Measurements from ENCODE around the gene SPATA9.

Gene SPATA9, protein sequence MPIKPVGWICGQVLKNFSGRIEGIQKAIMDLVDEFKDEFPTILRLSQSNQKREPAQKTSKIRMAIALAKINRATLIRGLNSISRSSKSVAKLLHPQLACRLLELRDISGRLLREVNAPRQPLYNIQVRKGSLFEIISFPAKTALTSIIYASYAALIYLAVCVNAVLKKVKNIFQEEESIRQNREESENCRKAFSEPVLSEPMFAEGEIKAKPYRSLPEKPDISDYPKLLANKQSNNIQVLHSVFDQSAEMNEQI

DNA sequence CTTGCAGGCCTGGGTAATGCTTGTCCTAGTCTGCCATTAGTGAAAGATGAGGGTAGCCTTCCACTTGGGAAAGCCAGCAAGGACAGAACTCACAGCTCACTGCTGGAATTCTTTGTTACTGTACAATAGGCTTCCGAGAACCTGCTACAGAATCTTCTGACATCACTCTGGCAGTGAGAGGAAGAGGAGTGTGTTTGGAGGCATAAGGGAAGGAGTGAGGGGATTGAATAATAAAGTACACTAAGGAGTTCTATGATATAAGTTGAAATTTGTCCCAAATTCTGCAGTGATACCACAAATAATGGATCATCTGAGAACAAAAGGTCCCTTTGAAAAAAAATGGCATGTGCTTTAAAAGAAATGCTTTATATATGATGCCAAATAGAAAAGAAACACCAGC, at the start of gene SPATA9:
TSS of gene SPATA9 (minus strand) at position 101 of the 400 bp plus-strand sequence. CDS start 137 bp downstream, outside the sequence.
- DNase-seq (ENCODE audit: low read depth): no peak

DNA sequence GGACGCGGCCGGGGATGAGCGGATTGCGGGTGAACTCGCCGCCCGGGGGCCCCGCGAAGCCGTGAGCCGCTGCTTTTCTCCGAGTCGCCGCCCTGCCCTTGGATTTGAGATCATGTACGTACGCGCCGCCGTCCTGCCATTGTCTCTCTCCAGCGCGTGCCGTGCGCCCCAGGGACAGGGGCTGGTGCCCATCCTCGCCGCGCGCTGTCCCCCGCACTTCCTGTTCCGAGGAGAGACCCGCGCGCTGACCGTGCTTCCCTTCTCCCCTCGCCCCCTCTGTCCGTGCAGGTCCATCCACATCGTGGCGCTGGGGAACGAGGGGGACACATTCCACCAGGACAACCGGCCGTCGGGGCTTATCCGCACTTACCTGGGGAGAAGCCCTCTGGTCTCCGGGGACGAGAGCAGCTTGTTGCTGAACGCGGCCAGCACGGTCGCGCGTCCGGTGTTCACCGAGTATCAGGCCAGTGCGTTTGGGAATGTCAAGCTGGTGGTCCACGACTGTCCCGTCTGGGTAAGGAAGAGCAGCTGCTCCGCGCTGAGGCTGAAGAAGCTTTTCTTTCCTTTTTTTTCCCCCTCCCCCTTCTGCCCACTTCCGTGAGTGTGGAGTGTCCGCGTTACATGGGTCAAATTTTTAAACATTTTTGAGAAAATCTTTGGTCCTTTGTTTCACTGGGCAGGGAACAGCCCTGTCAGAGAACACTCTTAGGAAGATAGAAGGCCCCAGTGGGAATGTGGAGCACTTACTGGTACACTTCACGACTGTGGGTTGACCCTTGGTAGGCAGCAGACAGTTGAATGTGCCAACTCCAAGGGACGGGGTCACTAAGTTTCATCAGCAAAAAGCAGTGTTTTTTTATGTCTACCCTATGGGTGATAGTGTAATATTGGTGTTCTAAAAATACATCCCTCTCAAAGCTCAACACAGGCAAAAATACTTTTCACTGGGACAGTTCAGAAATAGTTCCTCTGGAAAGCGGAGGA, 49.1 kb upstream of the SPATA9 start:
- DNase-seq (ENCODE audit: low read depth): no peak

DNA sequence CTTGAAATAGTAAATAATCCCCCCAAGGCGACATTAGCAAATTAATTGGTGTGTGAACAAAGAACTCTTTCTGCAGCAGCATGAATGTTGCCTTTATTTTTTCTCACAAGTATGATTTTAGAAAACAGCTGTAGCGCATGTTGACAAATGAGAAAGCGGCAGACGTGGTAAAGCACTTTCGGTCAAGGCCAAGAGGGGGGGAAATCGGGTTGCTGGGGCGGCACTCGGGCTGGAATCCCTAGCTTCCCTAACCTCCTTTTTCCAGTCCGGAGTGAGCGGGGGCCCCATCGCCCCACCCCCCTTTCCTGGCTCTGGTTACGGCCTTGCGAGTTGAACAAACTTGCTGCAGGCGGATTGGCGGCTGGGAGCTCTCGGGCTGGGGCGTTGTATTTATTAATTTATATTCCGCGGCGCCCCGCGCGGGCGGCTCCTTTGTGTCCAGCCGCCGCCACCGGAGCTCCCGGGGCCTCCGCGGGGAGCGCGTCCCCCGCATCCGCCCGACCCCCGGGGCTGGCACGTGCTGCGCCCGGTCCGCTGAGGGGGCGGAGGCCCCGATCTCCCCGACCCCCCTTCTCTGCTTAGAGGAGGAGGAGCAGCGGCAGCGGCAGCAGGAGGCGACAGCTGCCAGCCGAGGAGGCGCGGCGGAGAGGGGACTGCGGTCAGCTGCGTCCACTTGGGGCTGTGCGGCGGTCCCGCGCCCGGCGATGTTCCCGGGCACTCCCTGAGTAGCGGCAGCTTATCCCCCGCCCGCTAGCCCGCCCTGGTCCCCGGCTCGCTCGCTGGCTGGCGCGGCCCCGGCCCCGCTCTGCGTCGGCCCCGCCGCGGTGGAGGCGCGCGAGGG, 48.2 kb upstream of the SPATA9 start, which contains the start of gene RHOBTB3:
TSS of gene RHOBTB3 (plus strand) at position 607 of the 841 bp plus-strand sequence. CDS start 347 bp downstream, outside the sequence.
- DNase-seq (ENCODE audit: low read depth): peak; percentile 76

DNA sequence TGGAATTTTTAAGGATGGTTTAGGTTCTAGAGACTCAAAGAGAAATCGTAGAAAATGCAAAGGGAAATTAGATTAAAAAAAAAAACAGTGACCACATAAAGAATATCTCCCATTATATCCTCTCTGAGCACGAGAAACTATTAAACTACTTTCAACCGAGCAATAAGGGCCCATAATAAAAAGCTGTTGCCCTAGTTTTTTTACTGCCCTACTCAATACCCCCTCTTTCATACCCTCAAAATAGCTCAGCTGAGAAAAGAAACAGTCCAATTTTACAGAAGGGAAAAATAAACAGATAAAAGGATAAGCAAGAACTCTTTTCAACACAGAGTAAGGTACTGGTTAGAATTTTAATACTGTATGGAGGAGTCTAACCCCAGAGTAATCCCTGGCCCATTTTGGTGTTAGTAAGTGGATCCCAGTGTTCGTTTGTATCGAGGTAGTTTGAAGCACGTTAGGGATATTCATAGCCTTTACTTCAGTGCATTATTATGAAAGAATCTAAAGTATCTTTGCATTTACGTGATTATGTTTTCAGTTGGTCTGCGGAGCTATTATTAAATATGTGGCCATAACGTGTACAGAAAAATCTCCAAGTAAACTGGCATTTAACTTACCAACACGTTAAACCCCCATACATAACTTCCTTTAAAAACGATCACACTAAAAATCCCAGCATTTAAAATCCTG, 47.4 kb upstream of the SPATA9 start:
- no peak for DNase-seq (ENCODE audit: low read depth)

DNA sequence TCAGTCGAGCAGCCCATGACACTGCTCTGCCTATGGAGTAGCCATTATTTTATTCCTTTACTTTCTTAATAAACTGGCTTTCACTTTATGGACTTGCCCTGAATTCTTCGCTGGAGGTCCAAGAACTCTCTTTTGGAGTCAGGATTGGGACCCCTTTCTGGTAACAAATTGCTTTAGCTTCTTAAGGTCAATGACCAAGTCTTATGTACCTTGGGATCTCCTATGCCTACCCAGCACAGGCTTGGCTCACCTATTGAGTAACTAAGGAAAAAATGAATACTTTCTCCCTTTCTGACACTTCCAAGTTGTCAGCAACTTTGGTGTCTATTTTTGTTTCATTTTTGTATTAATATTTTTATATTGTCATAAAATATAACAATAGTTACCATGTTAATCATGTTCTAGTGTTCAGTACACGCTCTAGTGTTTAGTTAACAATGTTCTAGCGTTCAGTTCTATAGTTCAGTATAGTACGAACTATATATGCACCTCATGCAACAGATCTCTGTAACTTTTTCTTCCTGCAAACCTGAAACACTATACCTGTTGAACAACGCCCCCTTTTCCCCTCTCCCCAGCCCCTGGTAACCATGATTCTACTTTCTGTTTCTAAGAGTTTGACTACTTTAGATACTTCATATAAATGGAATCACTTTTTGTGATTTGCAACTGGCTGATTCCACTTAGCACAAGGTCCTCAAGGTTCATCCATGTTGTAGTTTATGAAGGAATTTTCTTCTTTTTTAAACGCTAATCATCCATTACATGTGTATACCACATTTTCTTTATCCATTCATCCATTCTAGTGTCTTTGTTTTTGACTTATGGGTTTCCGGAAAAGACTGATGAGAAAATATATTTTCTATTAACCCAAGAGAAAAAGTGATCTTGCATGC, 46.6 kb upstream of the SPATA9 start:
- DNase-seq (ENCODE audit: low read depth): no peak

DNA sequence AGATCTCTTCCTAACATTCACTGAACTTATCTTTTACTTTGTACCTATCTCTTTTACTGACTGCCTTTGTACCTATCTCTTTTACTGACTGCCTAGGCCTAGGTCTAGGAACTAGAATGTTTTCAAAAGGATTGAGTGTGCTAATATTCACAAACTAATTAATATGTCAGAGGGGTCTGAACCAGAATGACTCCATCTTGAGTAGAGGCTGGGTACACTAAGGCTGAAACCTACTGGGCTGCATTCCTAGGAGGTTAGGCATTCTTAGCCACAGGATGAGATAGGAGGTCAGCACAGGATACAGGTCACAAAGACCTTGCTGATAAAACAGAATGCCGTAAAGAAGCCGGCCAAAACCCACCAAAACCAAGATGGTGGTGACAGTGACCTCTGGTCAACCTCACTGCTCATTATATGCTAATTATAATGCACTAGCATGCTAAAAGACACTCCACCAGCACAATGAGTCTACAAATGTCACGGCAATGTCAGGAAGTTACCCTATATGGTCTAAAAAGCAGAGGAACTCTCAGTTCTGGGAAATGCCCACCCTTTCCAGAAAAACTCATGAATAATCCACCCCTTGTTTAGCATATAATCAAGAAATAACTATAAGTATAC, 45.8 kb upstream of the SPATA9 start:
- DNase-seq (ENCODE audit: low read depth): no peak

GRCh38 chr5:95727764-95728191, 45.0 kb upstream of the SPATA9 start:
- no peak for DNase-seq (ENCODE audit: low read depth)

GRCh38 chr5:95726811-95727763, 44.3 kb upstream of the SPATA9 start:
- no peak for DNase-seq (ENCODE audit: low read depth)

GRCh38 chr5:95725937-95726810, 43.4 kb upstream of the SPATA9 start:
- no peak for DNase-seq (ENCODE audit: low read depth)

GRCh38 chr5:95725071-95725820, 42.5 kb upstream of the SPATA9 start:
- DNase-seq (ENCODE audit: low read depth): no peak

- no peak for DNase-seq (ENCODE audit: low read depth)
Observed at GRCh38 chr5:95723632-95724369, 41.0 kb upstream of the SPATA9 start.

GRCh38 chr5:95721582-95722295, 38.9 kb upstream of the SPATA9 start:
- DNase-seq (ENCODE audit: low read depth): no peak

DNA sequence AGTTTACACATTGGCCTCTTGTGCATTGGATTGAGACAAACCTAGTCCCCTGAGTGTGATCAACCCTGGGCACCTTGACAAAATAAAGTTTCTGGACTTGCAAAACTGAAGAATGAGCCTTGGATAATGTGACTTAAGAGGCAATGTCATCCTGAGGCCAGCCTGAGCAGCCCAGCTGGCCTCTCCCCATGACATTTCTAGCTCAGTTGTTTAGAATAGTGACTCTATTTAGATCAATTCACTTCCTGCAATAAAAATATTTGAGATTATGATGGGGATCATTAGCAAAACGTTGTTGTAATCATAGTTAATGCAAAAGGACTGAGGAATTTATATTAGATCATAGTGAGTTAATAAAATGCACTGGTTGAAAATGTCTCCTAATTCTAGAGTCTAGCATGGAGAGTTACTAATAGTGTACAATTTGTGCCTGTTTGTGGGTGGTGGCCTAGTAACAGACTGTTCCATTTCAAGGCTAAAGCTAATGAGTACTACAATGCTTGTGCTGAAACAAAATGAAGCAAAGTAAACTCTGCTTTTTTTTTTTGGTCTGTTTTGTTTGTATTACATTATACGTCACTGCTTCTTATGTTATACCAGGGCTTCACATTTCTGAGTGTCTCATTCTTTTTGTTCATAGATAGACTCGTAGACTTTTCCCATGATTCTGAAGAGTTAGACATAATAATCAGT, 37.4 kb upstream of the SPATA9 start:
- no peak for DNase-seq (ENCODE audit: low read depth)

DNA sequence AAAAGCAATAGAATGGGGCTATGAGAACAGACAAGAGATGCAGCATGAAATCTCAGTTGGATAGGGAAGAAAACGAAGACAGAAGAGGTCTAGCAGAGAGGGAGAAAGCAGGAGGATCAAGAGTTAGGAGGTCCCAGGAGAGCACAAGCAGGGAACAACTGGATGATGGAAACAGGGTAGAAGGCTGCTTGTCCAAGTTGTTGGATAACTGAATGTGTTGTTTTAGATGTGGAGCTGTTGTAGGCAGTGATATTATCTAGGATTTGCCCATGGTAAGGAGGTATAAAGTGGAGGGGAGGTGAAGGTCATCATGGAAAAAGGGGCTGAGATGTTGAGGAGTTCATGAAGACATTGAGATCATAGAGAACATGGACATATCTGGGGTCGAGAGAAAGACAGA, 35.9 kb upstream of the SPATA9 start:
- no peak for DNase-seq (ENCODE audit: low read depth)

- DNase-seq (ENCODE audit: low read depth): no peak
Observed at GRCh38 chr5:95718203-95718602, 35.4 kb upstream of the SPATA9 start.

Measured in GM04504 (cell line).